Gastrocnemius medialis (tissue), 4 donors: ENCODE data around the gene GOLPH3. TPM values are rescaled to one million over a fixed set of nuclear protein-coding genes. Genes with fewer than 3 reads are reported as not detected.

Source experiments
- ATAC-seq, 2 donors: fragments of 150-250 bp; one replicate each; pipeline ENCODE4 v1.9.1; 2016
- DNase-seq, 2 donors: peaks; one replicate each; pipeline ENCODE4 v3.0.0-alpha.2; 2019
- H3K27ac ChIP-seq, 4 donors: fragments of 200-600 bp; sonication (generic); 1 replicate in 1 of 4; 2 replicates in 3 of 4; pipeline ENCODE4 v1.5.1; 2016 to 2018; ENCODE audit warnings: mild to moderate bottlenecking in 2 of 4, moderate library complexity in 1 of 4
- H3K27me3 ChIP-seq, 3 donors: fragments of 200-600 bp; sonication (generic) in 2 of 3; 1 replicate in 1 of 3; 2 replicates in 2 of 3; pipeline versions ENCODE4 v1.5.1 to v1.6.0; 2016 to 2019; ENCODE audit warnings: mild to moderate bottlenecking in 1 of 3, moderate library complexity in 1 of 3
- H3K36me3 ChIP-seq, 2 donors: fragments of 200-600 bp; sonication (generic) in 1 of 2; one replicate each; pipeline ENCODE4 v1.5.1; 2017 to 2018
- H3K4me1 ChIP-seq, 2 donors: fragments of 200-600 bp; sonication (generic) in 1 of 2; one replicate each; pipeline ENCODE4 v1.5.1; 2016 to 2017; ENCODE audit warnings: mild to moderate bottlenecking in 2 of 2
- H3K4me3 ChIP-seq, 4 donors: fragments of 200-600 bp; sonication (generic) in 3 of 4; 1 replicate in 1 of 4; 2 replicates in 3 of 4; pipeline ENCODE4 v1.5.1; 2016 to 2019; ENCODE audit warnings: mild to moderate bottlenecking in 2 of 4
- H3K9me3 ChIP-seq, 3 donors: fragments of 200-600 bp; sonication (generic) in 2 of 3; 1 replicate in 1 of 3; 2 replicates in 2 of 3; pipeline ENCODE4 v1.5.1; 2016 to 2019
- POLR2A ChIP-seq, 2 donors: fragments of 450-650 bp; IDR thresholded peaks; one replicate each; pipeline ENCODE4 v1.6.1; 2017; ENCODE audit warnings: antibody characterized with exemption in 2 of 2, mild to moderate bottlenecking in 2 of 2, moderate library complexity in 2 of 2
- in situ Hi-C, 4 donors: fragments of 200-750 bp; cut with MboI; loops; one replicate each; pipeline versions ENCODE4 v1.15.0 to v1.8.0; 2017; ENCODE audit warnings: low sequenced_read_pairs in 4 of 4
- intact Hi-C: fragments of 100-400 bp; cut with DNase I; formaldehyde crosslinking; loops from one replicate; pipeline ENCODE4 v1.15.1; 2023; ENCODE audit warnings: low total_unique reads
- total RNA-seq, 4 donors: library from RNA; depleted of rRNA; stranded (reverse); fragments of >200 nt; gene quantifications; one replicate each; pipeline versions ENCODE4 v1.1.0 to v1.2.3, GENCODE V29; 2016
- TF ChIP-seq, protein P1 (sequence below), 5 experiments: fragments of 450-650 bp in 3 of 5; fragments of 200-600 bp in 2 of 5; sonication (generic) in 2 of 5; IDR thresholded peaks in 4 of 5; conservative IDR thresholded peaks in 1 of 5; 1 replicate in 4 of 5; 2 replicates in 1 of 5; pipeline ENCODE4 v1.5.1; 2016 to 2019; ENCODE audit warnings: antibody characterized with exemption in 5 of 5, mild to moderate bottlenecking in 3 of 5, moderate library complexity in 3 of 5

The GOLPH3 gene
- total RNA-seq, 4 donors from 2014 or later = 34.9 to 77.8 (median 46.1) TPM

DNA sequence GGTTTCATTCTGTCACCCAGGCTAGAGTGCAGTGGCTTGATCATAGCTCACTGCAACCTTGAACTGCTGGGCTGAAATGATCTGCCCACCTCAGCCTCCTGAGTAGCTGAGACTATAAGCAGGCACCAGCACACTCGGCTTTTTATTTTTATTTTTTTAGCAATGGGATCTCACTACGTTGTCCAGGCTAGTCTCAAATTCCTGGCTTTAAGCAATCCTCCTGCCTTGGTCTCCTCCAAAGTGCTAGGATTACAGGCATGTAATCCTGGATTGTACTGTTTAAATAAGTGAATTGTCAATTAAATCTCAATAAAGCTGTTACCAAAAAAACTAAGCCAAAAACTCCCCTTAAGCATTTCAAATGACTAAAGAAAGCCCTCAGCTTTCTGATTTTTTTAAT, 18.9 kb downstream of the GOLPH3 start:
- H3K36me3 ChIP-seq = no peaks in the 10 kb centered on the region
- H3K27ac ChIP-seq = no peak overlapping the region
- intact Hi-C loops = no loop called here
- no peak for DNase-seq
- H3K4me3 ChIP-seq = no peak overlapping the region
- H3K4me1 ChIP-seq = peaks cover 63 to 73% of the 10 kb centered on the region in 2 donors
- ATAC-seq = no peak
- in situ Hi-C loops = loop anchor here in 1 of 4 donors (25.0 kb wide), 1 partner anchor 432 kb away; the partner anchor contains the start of gene SUB1
- H3K27me3 ChIP-seq = no peaks in the 10 kb centered on the region
- H3K9me3 ChIP-seq = no peaks in the 10 kb centered on the region
- TF ChIP-seq, protein P1, sequence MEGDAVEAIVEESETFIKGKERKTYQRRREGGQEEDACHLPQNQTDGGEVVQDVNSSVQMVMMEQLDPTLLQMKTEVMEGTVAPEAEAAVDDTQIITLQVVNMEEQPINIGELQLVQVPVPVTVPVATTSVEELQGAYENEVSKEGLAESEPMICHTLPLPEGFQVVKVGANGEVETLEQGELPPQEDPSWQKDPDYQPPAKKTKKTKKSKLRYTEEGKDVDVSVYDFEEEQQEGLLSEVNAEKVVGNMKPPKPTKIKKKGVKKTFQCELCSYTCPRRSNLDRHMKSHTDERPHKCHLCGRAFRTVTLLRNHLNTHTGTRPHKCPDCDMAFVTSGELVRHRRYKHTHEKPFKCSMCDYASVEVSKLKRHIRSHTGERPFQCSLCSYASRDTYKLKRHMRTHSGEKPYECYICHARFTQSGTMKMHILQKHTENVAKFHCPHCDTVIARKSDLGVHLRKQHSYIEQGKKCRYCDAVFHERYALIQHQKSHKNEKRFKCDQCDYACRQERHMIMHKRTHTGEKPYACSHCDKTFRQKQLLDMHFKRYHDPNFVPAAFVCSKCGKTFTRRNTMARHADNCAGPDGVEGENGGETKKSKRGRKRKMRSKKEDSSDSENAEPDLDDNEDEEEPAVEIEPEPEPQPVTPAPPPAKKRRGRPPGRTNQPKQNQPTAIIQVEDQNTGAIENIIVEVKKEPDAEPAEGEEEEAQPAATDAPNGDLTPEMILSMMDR (IDR thresholded peaks at IDR 0.05 in 4 of 5, conservative IDR thresholded peaks at IDR 0.05 in 1 of 5) = no peak
- no peak for TF ChIP-seq POLR2A (IDR thresholded peaks at IDR 0.05)

DNA sequence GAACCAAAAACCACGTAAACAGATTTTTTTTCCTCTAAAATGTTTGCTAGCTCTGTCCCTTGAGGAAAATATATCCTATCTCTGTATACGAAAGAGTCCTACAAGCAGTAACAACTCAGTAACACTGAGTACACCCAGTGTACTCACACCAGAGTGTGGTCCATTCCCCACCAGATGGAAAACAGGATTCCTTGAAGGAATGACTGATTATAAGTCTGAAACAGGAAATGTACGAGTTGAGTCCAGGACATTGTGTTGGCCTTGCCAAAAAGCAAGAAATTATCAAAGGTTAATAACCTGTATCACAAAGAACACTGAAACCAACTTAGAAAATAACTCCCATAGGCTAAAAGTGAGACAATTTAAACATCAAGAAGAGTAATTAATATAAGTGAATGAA, 20.4 kb downstream of the GOLPH3 start:
- in situ Hi-C loops = loop anchor here in 1 of 4 donors (25.0 kb wide), 1 partner anchor 434 kb away; the partner anchor contains the start of gene SUB1
- DNase-seq (no peak), ATAC-seq (no peak)
- H3K27me3 ChIP-seq = no peaks in the 10 kb centered on the region
- H3K4me3 ChIP-seq = no peak overlapping the region
- intact Hi-C loops = no loop called here
- TF ChIP-seq POLR2A (IDR thresholded peaks at IDR 0.05) = no peak
- H3K4me1 ChIP-seq = peaks cover 57 to 67% of the 10 kb centered on the region in 2 donors
- peak overlapping the region in 3 of 4 donors; percentile 11 to 48 (median 37) for H3K27ac ChIP-seq
- H3K9me3 ChIP-seq = no peaks in the 10 kb centered on the region
- H3K36me3 ChIP-seq = no peaks in the 10 kb centered on the region

DNA sequence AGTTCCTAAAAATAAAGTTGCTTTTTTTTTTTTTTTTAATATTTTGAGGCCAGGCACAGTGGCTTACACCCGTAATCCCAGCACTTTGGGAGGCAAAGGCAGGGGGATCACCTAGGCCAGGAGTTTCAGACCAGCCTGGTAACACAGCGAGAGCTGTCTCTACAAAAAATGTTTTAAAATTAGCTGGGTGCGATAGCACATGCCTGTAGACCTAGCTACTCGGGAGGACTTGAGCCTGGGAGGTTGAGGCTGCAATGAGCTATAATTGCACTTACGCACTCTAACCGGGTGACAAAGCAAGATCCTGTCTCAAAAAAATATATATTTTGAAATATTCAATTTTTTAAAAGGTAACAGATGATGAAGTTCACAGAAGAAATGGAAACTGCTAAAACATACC, 22.9 kb downstream of the GOLPH3 start:
- Histone ChIP-seq H3K4me1 (peaks cover 64% of the 10 kb centered on the region in 2 donors), H3K4me3 (no peak overlapping the region), H3K27me3 (no peaks in the 10 kb centered on the region), H3K27ac (peak overlapping the region in 3 of 4 donors; percentile 5 to 58 (median 47)), H3K9me3 (no peaks in the 10 kb centered on the region), H3K36me3 (no peaks in the 10 kb centered on the region)
- no peak for TF ChIP-seq POLR2A (IDR thresholded peaks at IDR 0.05)
- TF ChIP-seq, protein P1 (IDR thresholded peaks at IDR 0.05 in 4 of 5, conservative IDR thresholded peaks at IDR 0.05 in 1 of 5) = no peak
- intact Hi-C loops (no loop called here), in situ Hi-C loops (loop anchor here in 1 of 4 donors (25.0 kb wide), 1 partner anchor 436 kb away; the partner anchor contains the start of gene SUB1)
- DNase-seq = no peak
- ATAC-seq = no peak

DNA sequence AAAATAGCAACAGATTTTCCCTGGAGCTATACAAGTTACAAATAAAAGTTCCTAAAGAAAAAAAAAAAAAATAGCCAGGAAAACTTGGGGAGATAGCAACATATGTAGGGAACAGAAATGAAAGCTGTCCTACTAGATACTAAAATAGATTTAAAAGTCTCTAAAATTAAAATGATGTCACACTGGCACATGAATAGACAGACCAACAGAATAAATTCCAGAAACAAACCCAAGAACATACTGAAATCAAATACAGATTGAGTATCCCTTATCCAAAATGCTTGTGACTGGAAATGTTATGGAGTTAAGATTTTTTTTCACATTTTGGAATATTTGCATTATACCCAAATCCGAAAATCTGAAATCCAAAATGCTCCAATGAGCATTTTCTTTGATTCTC, 23.8 kb downstream of the GOLPH3 start:
- Histone ChIP-seq H3K9me3 (no peaks in the 10 kb centered on the region), H3K36me3 (no peaks in the 10 kb centered on the region), H3K27ac (peak overlapping the region in 2 of 4 donors; percentile 47 to 58), H3K4me3 (no peak overlapping the region), H3K27me3 (no peaks in the 10 kb centered on the region), H3K4me1 (peaks cover 71 to 72% of the 10 kb centered on the region in 2 donors)
- in situ Hi-C loops (loop anchor here in 1 of 4 donors (25.0 kb wide), 1 partner anchor 437 kb away; the partner anchor contains the start of gene SUB1), intact Hi-C loops (no loop called here)
- DNase-seq (no peak), ATAC-seq (no peak)
- TF ChIP-seq, protein P1 (IDR thresholded peaks at IDR 0.05 in 4 of 5, conservative IDR thresholded peaks at IDR 0.05 in 1 of 5) = no peak
- TF ChIP-seq POLR2A (IDR thresholded peaks at IDR 0.05) = no peak

DNA sequence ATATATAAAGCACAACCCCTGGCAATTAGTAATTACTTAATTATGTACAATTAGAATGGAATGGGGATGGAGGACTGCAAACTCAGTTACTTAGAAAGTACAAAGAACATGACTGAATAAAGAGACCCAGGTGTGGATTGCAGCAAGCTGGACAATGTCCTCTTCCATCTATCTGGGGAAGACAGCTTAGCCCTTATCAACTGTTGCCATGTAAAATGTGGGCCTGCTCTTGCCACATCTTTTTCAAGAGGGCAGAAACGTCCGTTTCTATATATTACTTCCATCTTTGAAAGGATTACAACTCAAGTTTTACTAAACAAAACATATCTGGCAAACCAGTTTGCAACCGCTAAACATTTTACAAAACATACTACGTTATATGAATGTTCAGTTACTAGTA, 26.2 kb downstream of the GOLPH3 start:
- in situ Hi-C loops (no loop called here), intact Hi-C loops (no loop called here)
- Histone ChIP-seq H3K4me1 (peaks cover 67 to 70% of the 10 kb centered on the region in 2 donors), H3K36me3 (no peaks in the 10 kb centered on the region), H3K4me3 (no peak overlapping the region), H3K27ac (peak overlapping the region in 1 of 4 donors; percentile 20), H3K27me3 (no peaks in the 10 kb centered on the region), H3K9me3 (no peaks in the 10 kb centered on the region)
- DNase-seq (no peak), ATAC-seq (no peak)
- no peak for TF ChIP-seq POLR2A (IDR thresholded peaks at IDR 0.05)
- TF ChIP-seq, protein P1 (IDR thresholded peaks at IDR 0.05 in 4 of 5, conservative IDR thresholded peaks at IDR 0.05 in 1 of 5) = no peak
